ENCODE measurements around the gene OR10S1.
"Not testable (repeated sequence)": the region's sequence is repeated elsewhere in the genome, so short reads cannot be mapped to it uniquely, and the experiment has no call there.

Gene OR10S1

GRCh38 chr11:123977731-123978347, at the start of gene OR10S1:
TSS of gene OR10S1 (minus strand) at chr11:123977781. CDS start at chr11:123977664, 117 bp downstream.
- in situ Hi-C loops (cut with MboI; ENCODE audit: low sequenced_read_pairs, unreplicated experiment): no loop called here
- no peak for TF ChIP-seq CTCF (IDR thresholded peaks at IDR 0.05; ENCODE audit: borderline replicate concordance, control extremely low read depth, extremely low read depth, insufficient read depth, missing control alignments)
- no peak for DNase-seq (ENCODE audit: low spot score)

- DNase-seq (ENCODE audit: low spot score): no peak
- in situ Hi-C loops (cut with MboI; ENCODE audit: low sequenced_read_pairs, unreplicated experiment): no loop called here
- no peak for TF ChIP-seq CTCF (IDR thresholded peaks at IDR 0.05; ENCODE audit: borderline replicate concordance, control extremely low read depth, extremely low read depth, insufficient read depth, missing control alignments)
Observed at GRCh38 chr11:124026498-124026897, 48.9 kb upstream of the OR10S1 start, which contains the start of gene OR10G8. TSS of gene OR10G8 (plus strand) at chr11:124026798. CDS start at chr11:124029623, 2,825 bp downstream.

- in situ Hi-C loops (cut with MboI; ENCODE audit: low sequenced_read_pairs, unreplicated experiment); DNase-seq (ENCODE audit: low spot score): not testable (repeated sequence)
Observed at GRCh38 chr11:124015837-124016236, 38.3 kb upstream of the OR10S1 start.

- in situ Hi-C loops (cut with MboI; ENCODE audit: low sequenced_read_pairs, unreplicated experiment): no loop called here
- DNase-seq (ENCODE audit: low spot score): no peak
- TF ChIP-seq CTCF (IDR thresholded peaks at IDR 0.05; ENCODE audit: borderline replicate concordance, control extremely low read depth, extremely low read depth, insufficient read depth, missing control alignments): no peak
Observed at GRCh38 chr11:124012697-124013096, 35.1 kb upstream of the OR10S1 start, which contains the start of gene OR10G4. TSS of gene OR10G4 (plus strand) at chr11:124012997. CDS start at chr11:124015575, 2,578 bp downstream.

GRCh38 chr11:123995119-123995518, 17.5 kb upstream of the OR10S1 start, which contains the start of gene OR10G6:
TSS of gene OR10G6 (minus strand) at chr11:123995161. CDS start at chr11:123995161, 0 bp downstream.
- DNase-seq (ENCODE audit: low spot score): no peak
- in situ Hi-C loops (cut with MboI; ENCODE audit: low sequenced_read_pairs, unreplicated experiment): no loop called here
- TF ChIP-seq CTCF (IDR thresholded peaks at IDR 0.05; ENCODE audit: borderline replicate concordance, control extremely low read depth, extremely low read depth, insufficient read depth, missing control alignments): no peak

GRCh38 chr11:123979311-123979710, 1.7 kb upstream of the OR10S1 start:
- no peak for TF ChIP-seq CTCF (IDR thresholded peaks at IDR 0.05; ENCODE audit: borderline replicate concordance, control extremely low read depth, extremely low read depth, insufficient read depth, missing control alignments)
- in situ Hi-C loops (cut with MboI; ENCODE audit: low sequenced_read_pairs, unreplicated experiment): no loop called here
- no peak for DNase-seq (ENCODE audit: low spot score)

GRCh38 chr11:123976770-123977560, 616 bp downstream of the OR10S1 start:
- in situ Hi-C loops (cut with MboI; ENCODE audit: low sequenced_read_pairs, unreplicated experiment): no loop called here
- no peak for TF ChIP-seq CTCF (IDR thresholded peaks at IDR 0.05; ENCODE audit: borderline replicate concordance, control extremely low read depth, extremely low read depth, insufficient read depth, missing control alignments)
- DNase-seq (ENCODE audit: low spot score): no peak
